GM12873 (cell line): ENCODE results near the gene ZPBP2.

ENCODE experiments used
- TF ChIP-seq, protein P1 (sequence below): IDR thresholded peaks from 2 replicates; pipeline ENCODE4 v1.5.1; 2012; ENCODE audit warnings: low read depth, mild to moderate bottlenecking, moderate library complexity, low read length, control low read depth; ENCODE audit not compliant: insufficient read depth; ENCODE audit errors: missing control alignments

ZPBP2 gene

GRCh38 chr17:39867880-39868553, at the start of gene ZPBP2:
Gene ZPBP2 (plus strand): TSS chr17:39868202. CDS start chr17:39868355, 153 bp downstream.
- TF ChIP-seq, protein P1, sequence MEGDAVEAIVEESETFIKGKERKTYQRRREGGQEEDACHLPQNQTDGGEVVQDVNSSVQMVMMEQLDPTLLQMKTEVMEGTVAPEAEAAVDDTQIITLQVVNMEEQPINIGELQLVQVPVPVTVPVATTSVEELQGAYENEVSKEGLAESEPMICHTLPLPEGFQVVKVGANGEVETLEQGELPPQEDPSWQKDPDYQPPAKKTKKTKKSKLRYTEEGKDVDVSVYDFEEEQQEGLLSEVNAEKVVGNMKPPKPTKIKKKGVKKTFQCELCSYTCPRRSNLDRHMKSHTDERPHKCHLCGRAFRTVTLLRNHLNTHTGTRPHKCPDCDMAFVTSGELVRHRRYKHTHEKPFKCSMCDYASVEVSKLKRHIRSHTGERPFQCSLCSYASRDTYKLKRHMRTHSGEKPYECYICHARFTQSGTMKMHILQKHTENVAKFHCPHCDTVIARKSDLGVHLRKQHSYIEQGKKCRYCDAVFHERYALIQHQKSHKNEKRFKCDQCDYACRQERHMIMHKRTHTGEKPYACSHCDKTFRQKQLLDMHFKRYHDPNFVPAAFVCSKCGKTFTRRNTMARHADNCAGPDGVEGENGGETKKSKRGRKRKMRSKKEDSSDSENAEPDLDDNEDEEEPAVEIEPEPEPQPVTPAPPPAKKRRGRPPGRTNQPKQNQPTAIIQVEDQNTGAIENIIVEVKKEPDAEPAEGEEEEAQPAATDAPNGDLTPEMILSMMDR: no peak

DNA sequence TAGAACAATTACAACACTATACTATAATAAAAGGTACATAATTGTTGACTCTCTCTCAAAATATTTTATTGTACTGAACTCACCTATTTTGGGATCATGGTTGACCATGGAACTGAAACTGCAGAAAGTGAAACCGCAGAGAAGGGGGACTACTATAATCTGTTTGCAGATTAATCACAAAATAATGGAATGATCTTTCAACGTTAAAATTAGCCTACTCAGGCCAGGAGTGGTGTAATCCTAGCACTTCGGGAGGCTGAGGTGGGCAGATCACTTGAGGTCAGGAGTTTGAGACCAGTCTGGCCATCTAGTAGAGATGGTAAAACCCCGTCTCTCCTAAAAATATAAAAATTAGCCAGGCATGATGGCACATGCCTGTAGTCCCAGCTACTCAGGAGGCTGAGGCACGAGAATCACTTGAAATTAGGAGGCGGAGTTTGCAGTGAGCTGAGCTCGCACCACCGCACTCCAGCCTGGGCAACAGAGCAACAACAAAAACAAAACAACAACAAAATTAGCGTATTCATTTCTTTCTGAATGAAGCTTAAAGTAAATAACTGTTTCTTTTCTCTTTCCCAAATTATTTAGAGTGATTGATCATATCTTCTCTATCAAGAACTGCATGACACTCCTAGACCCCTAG, 49.5 kb upstream of the ZPBP2 start:
- TF ChIP-seq, protein P1: no peak

DNA sequence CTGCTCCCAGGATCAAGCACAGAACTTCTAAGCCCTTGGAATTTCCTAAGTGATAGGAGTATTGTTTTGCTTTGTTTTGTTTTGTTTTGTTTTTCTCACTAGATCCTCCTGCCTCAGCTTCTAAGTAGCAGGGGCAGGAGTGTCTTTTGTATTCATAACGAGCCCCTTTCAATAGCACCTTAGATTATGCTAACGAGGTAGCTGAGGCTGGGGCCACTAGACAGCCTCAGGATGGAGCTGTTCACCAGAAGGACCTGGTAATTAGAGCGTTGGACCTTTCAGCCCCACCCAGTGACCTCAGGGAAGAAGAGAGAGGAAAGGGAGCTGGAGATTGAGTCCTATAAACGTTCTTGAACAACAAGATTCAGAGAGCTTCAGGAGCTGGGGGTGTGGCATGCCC, 47.5 kb upstream of the ZPBP2 start:
- TF ChIP-seq, protein P1: peak; percentile 6

- TF ChIP-seq, protein P1: no peak
Observed at GRCh38 chr17:39820987-39821386, 47.0 kb upstream of the ZPBP2 start.

GRCh38 chr17:39822051-39822451, 46.0 kb upstream of the ZPBP2 start:
- TF ChIP-seq, protein P1: no peak

DNA sequence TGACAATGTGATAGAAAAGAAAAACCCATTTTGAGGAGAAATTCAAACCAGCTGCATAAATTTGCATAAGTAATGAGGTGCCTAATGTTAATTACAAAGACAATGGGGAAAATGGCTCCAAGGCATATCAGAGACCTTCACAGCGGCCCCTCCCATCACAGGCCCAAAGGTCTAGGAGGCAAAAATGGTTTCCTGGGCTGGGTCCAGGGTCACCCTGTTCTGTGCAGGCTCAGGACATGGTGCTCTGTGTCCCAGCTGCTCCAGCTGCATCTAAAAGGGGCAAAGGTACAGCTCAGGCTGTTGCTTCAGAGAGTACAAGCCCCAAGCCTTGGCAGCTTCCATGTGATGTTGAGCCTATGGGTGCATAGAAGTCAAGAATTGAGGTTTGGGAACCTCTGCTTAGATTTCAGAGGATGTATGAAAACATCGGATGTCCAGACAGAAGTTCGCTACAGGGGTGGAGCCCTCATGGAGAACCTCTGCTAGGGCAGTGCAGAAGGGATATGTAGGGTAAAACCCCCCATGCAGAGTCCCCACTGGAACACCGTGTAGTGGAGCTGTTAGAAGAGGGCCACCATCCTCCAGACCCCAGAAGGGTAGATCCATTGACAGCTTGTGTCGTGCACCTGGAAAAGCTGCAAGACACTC, 44.5 kb upstream of the ZPBP2 start:
- TF ChIP-seq, protein P1: no peak

GRCh38 chr17:39826334-39826733, 41.7 kb upstream of the ZPBP2 start:
- TF ChIP-seq, protein P1: no peak
